RKO (cell line): ENCODE measurements around the gene PRKCA.
"Not testable (repeated sequence)": the region's sequence is repeated elsewhere in the genome, so short reads cannot be mapped to it uniquely, and the experiment has no call there.

Source experiments
- DNase-seq: peaks from one replicate; pipeline ENCODE4 v3.0.0-alpha.2; 2016; ENCODE audit warnings: low spot score

The PRKCA gene

DNA sequence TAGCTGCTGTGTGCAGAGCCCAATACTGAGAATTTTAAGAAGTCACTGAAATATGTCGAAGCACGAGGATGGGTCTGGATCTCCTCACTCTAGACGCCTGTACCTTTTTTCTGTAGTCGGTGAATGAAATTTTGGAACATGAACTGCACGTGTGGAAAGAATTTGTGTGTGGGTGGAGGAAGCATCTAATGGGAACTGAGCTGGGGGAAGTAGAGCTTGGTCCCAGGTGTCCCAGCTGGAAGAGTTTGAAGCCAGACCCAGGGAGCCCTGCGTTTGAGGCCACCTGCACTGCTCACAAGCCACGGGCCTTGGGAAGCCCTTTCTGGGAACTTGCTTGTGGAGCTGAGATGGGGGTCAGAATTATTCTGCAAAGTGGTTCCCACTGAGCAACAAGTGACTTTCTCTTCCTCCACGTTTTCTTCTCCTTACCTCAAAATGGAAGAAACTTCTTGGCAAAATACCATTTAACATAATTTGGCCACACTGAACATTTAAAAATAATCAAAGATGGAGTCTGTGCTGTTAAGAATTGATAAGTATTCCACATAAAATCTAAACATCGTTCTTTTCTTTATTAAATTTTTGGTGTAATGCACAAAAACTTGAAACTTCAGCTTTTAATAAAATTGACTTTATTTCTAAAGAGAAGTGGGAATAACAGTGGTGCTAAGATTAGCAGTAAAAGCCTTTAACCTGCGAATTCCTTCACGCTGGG is 163.8 kb downstream of the PRKCA start:
- DNase-seq: no peak

DNA sequence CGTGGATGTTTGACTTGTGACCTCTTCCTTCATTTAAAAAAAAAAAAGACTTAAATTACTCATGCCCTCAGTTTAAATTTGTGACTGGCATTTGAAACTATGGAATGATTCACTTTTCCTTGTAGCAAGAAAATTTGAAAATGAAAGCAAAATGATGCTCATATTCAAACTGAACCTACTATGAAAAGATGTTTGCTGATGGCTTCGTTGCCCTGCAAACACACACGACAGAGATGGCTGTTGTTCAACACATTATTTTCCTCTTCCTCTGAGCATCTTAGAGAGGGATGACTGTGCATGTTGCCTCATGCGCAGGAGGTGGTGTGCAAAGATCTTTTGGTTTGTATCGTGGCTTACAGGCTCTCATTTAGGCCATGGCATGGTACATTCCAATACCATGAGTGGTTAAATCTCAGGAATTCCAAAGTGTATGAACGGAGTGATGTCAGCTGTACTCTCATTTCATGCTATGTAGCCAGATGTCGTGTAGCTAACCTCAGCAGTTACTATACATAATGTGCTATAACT is 164.5 kb downstream of the PRKCA start:
- DNase-seq: peak; percentile 98

DNA sequence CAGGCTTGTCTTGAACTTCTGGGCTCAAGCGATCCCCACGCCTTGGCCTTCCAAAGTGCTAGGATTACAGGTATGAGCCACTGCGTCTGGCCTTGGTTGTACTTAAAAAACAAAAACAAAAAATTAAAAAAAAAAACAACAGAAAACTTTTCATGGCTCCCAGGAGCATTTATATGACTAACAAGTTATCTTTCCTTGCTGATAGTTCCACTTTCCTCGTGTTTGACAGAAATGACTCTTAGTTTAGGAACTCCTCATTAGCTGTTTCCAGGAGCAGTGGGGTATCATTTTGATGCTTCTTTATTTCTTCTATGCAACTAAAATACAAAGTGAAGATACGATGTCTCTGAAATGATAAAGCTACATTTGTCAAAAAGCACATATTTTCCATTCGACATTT is 165.4 kb downstream of the PRKCA start:
- no peak for DNase-seq

DNA sequence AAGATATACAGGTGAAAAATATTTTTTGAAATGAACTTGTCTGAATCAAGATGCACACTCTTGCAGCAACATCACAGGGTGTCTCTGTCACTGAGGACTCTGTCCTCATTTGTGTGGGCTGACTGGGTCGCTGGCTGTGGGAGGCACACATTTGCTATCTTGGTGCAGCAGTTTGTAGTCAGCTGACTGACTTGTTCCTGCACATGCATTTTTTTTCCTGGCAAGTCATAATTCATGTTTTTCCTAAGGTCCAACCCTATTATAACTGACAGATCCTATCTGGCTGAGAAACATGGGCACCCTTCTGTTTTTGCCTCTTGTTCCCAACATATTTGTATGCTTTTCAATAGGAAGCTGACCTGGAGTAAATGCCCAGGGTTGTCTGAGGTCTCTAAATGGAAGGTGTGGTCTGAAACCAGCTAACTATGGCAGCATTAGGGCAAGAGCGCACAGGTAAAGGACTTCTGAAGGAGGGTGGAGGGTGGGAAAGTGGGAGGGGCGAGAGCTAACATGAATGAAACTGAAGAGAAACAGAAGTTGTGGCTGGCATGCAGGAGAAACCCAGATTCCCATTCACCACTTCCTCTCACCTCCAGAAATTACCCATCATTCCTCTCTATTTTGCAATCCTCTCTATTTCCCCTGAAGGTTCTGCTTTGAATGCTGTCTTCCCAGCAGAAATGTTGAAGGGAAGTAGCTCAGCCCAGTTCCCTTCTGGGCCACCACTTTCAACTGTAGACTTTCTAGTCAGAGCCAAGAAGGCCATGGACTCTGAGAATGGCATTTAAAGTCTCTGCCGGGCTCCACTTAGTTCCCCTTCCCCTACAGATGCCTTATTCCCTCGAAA is 166.1 kb downstream of the PRKCA start:
- no peak for DNase-seq

DNA sequence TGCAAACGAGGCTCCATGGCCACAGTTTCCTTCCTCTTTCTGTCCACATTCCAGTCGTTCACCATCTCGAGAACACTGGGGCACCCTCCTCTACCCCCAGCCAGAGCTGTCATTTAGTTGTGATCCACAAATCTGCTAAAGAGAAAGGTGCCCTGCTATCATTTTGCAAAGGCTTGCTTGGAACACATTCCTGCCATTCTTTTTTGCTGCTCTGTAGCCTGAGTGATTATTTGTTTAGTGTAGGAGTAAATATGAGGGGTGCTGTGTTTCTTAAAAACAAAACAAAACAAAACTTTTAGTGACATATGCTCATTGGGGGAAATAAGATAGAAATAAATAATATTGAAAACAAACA is 166.7 kb downstream of the PRKCA start:
- DNase-seq: no peak

DNA sequence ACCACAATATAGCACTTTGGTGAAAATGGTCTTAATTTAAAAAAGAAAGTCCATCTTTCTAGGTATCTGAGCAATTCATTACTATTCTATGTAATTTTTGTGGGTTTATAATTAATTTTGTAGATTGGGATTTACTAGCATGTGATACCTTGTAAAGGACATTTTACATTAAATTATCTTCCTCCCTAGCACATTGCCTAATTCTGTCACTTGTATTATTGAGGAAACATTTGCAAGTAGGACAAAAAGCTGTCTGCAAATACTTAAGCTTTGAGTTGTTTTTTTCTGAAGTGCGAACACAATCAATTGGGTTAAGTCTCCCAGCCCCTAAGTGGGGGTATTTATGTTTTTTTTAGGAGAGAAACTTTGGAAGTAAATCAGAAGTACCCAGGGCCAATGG is 167.0 kb downstream of the PRKCA start:
- DNase-seq: no peak

DNA sequence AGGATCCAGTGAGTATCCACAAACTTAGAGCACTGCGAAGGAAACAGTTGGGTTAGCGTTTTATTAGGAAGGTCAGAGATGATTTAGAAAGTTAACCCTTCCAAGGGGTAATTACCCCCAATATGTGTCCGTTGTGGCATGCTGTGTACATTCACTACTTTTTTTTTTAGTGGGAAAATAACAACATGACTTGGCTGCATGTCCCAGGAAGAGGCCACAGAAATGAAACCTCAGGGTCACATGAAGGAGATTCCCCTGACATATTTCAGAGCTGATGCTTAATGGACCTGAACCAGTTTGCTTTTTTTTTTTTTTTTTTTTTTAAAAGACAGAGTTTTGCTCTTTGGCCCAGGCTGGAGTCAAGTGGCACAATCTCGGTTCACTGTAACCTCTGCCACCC is 167.5 kb downstream of the PRKCA start:
- DNase-seq: no peak

DNA sequence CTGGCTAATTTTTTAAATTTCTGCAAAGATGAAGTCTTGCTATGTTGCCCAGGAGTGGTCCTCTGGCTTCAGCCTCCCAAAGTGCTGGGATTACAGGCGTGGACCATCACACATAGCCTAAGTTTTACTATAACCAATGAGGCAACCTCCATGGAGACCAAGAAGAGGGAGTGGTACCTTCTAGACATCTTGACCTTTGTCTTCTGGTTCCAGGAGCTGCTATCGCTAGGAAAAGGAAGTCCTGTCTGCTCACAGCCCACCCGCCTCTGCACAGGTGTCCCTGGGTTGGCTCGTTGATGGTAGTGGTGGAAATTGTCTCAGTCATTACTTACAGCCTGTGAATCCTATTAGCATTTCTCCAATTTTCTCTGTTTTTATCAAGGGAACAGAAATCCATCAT is 169.7 kb downstream of the PRKCA start:
- DNase-seq: no peak

DNA sequence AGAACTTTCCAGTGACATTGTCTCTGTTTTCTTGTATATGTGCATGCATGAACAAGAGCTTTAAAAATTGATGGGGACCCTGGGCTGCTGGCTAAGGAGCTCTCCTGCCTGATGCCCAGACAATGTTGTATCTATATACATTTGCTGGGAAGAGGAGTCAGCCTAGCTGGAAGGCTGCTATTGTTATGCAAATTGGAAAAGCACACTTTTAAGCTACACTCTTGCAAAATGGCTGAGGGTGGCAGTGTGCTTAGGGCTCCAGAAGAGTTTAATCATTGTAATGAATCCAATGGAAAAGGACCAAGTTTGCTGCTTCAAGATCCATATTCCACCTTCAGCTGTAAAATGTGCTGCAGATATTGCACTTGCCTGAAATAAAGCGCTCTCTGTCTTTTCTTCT is 171.8 kb downstream of the PRKCA start:
- no peak for DNase-seq

DNA sequence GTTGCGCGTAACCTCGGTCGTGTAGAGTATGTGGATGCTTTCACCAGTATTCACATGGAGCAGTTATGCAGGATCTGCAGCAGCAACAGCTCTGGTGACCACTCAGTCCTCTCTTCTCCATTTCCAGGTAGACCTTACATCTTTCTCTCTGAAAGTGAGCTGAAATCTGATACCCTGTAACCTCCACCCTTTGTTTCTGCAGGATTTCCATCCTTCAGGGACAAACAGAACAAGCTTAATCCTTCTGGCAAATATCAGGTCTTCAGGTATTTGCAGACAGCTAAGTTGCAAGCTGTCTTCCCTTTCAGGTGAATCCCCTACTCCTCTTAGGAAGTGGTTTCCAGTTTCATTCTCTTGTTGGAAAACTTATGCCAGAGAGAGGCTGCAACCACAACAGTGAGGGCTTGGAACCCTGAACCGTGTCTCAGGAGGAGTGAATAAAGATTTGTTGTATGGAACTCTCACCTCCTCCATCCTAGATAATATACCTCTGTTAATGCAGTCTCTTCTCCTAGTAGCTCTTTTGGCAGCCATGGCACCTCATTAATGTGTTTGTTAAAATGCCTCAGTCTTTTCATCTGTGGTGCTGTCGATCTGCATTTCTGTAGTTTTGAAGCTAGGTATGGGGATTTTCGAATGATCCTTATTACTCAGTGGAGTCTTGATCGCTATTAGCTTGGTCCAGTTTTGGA is 172.5 kb downstream of the PRKCA start:
- DNase-seq: no peak

DNA sequence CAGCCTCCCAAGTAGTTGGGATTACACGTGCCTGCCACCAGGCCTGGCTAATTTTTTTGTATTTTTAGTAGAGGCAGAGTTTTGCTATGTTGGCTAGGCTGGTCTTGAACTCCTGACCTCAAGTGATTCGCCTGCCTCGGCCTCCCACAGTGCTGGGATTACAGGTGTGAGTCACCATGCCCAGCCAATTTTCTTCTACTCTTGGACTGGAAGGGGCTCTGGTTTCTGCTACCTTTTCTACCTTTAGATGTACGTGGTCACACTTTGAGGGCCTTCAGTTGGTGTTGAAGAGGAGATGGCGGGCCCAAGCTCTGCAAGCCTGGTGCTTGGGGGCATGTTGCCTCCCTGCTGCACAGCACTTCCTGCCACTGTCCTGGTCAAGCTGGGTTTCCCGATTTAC is 173.6 kb downstream of the PRKCA start:
- DNase-seq: no peak

DNA sequence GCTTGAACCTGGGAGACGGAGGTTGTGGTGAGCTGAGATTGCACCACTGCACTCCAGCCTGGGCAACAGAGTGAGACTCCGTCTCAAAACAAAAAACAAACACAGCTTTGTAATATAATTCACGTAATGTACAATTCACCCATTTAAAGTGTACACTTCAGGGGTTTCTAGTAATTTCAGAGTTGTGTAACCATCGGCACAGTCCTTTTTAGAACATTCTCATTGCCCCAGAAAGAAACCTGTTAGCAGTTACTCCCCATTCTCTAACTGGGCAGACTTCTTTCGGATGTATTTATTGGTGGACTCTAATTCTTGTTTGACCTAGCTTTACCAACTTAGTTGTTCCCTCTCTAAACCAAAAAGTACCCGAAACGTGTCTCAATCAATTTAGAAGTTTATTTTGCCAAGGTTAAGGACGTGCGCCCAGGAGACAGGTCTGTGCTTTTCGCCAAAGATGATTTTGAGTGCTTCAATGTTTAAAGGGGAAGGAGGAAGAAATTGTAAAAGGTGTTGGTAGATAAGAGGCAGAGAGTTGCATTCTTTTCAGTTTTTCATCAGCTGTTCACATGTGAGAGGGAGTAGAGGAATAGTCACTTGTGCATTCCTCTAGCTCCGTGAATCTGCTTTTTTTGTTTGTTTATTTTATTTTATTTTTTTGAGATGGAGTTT is 175.3 kb downstream of the PRKCA start:
- DNase-seq: no peak

DNA sequence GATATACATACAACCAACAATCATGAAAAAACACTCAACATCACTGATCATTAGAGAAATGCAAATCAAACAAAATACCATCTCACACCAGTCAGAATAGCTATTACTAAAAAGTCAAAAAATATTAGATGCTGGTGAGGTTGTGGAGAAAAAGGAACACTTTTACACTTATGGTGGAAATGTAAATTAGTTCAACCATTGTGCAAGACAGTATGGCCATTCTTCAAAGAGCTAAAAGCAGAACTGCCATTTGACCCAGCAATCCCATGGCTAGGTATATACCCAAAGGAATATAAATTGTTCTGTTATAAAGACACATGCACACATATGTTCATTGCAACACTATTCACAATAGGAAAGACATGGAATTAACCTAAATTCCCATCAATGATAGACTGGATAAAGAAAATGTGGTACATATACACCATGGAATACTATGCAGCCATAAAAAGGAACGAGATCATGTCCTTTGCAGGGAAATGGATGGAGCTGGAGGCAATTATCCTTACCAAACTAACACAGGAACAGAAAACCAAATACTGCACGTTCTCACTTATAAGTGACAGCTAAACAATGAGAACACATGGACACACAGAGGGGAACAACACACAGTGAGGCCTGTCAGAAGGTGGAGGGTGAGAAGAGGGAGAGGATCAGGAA is 176.9 kb downstream of the PRKCA start:
- DNase-seq: not testable (repeated sequence)

DNA sequence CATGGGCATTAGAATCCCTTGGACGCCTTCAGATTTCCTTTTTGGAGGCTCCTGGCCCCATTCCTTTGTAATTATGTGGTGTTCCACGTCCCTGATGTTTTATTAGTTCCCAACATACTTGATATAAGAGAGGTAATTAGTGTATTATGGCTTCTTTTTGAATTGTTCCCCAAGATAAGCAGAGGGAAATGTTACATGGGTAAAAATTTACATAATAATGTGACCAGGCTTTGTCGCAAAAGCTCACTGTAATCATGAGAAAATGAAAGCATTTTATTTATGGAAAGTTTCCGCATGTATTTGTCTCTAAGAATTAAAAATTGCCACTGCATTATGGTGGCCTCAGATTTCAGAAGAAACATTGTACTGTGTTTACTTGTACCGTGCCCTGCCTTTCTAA is 177.8 kb downstream of the PRKCA start:
- no peak for DNase-seq

DNA sequence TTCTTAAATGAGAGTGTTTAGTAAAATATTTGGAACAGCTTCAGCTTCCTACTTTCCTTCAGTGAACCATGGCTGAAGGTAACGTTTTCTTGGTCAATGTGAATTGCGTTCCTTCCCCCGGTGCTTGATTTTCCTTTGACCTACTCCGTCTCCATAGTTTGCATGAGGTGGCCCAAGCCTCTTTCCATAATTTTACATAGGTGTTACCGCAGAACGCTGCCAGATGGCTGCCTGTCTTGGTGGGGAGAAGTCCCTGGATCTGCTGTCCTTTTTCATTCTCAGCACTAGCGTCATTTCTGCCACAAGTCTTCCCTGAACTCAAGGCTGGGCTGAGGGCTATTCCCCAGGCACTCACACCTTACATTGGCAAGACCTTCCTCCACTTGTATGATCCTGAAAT is 178.4 kb downstream of the PRKCA start:
- no peak for DNase-seq

DNA sequence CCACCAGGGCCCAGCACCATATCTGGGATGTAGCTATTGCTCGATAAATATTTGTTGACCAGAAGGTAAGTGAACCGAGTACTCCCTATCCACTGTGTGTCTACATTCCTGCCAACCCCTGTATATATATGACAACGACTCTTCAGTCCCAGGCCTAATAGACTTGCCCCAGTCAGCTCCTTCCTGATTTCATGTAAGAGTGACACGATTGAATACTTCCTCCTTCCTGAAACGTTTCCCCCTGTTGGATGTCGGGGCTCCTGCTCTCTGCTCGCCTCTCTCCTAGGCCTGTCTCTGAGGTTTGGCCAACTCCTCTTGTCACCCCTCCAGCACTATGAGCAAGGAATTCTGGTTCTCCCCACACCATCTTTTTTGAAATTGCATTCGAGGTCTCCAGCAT is 178.9 kb downstream of the PRKCA start:
- DNase-seq: no peak

DNA sequence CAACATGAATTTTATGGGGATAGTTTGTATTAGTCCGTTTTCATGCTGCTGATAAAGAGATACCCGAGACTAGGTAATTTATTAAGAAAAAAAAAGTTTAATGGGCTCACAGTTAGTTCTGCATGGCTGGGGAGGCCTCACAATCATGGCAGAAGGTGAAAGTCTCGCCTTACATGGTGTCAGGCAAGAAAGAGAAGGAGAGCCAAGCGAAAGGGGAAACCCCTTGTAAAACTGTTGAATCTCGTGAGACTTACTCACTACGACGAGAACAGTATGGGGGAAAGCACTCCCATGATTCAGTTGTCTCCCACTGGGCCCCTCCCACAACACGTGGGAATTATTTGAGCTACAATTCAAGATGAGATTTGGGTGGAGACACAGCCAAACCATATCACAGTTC is 181.5 kb downstream of the PRKCA start:
- DNase-seq: no peak

DNA sequence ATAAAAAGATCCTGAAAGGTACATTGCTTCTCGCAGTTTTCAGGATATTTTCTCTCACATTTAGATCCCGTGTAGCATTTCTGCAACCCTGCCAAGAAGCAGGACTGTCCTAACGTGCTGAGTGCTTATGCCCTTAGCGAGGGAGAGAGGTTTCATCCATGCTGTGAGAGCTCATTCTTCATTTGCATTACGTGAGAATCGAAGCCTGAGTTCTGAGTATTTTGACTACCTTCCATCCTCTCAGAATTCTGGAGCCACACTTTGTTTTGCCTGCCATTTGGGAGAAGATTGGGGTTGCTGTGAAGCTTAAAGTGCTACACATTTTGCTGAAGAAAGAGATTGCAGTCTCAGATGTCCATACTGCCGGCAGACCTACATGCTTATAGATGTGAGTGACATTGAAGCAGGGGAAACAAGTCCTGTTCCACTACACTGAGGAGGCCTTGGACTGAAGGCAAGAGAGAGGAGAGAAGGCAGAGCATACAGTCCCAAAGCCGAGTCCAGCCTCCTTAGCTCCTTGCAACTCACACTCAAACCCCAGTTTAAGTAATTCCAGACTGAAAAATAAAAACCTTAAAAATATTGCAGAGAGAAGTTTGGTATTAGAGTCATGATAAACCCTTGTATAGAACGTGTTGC is 183.0 kb downstream of the PRKCA start:
- DNase-seq: no peak

DNA sequence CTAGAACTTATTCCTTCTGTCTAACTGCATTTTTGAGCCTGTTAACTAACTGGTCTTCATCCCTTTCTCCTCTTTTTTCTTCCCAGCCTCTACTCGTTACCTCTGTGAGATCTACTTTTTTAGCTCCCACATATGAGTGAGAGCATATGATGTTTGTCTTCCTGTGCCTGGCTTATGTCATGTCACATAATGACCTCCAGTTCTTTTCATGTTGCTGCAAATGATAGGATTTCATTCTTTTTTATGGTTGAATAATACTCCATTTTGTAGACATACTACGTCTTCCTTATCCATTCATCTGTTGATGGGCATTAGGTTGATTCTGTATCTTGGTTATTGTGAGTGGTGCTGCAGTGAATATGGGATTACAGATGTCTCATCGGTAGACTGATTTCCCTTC is 184.7 kb downstream of the PRKCA start:
- DNase-seq: no peak

DNA sequence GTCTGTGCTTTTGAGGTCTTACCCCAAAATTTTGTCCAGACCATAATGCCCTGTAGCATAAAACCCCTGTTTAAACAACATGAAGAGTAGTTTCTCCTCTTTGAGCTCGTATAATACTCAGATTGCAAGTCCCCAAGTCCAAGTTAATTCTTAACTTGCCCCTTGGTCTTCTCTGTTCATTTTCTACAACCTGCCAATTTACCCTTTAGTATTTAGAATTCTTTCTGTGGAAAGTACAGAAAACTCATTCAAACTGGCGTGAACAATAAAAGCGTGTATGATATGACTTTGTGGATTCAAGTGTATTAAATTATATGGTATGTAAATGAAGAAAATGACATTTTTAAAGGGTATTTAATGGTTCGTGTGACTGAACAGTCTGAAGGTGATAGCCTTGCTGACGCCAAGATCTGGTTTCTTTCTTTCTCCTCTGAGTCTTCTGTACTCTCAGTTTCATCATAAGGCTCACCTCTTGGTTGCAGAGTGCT is 185.6 kb downstream of the PRKCA start:
- DNase-seq: no peak

DNA sequence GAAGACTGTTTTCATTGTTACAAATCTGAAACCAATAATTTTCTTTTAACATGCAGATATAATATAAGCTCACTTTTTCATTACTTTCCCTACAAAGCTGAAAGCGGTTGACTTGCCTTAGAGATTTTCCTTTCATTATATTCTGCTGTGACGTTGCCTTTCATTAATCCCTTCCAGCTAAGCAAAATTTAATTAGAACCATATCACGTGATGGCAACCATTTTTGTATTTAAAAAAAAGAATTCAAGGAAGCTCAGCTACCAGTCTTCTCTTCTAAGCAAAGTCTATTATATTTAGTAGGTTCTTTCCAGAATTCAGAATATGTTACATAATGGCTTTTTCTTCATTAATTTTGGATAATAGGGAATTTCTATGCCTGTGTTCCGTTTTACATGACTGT is 186.5 kb downstream of the PRKCA start:
- DNase-seq: no peak
